HS-27A (cell line): ENCODE data around the gene FMN1.
"Not testable (repeated sequence)": the region's sequence is repeated elsewhere in the genome, so short reads cannot be mapped to it uniquely, and the experiment has no call there.

Experiments used
- DNase-seq: peaks from one replicate; pipeline ENCODE4 v3.0.0-alpha.2; 2012; ENCODE audit warnings: low read depth, missing footprints

The FMN1 gene

DNA sequence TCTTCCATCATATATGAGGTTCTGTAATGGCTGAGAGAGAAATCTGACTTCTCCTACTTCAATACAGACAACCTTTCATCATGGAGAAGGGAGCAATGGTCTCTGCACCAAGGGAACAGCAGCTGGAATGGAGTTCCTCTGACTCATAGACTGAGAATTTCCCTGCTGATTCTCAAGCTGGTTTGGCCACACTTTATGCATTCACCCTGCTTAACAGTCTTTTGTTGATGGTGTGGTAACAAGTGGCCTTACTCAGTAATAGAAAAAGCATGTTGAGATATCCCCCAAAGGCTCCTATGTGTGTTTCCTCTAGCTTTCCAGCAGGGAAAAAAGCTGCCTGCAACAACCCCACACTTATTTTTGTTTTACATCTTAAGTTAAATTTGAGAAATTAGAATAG lies 338.6 kb downstream of the FMN1 start:
- peak; percentile 91 for DNase-seq

DNA sequence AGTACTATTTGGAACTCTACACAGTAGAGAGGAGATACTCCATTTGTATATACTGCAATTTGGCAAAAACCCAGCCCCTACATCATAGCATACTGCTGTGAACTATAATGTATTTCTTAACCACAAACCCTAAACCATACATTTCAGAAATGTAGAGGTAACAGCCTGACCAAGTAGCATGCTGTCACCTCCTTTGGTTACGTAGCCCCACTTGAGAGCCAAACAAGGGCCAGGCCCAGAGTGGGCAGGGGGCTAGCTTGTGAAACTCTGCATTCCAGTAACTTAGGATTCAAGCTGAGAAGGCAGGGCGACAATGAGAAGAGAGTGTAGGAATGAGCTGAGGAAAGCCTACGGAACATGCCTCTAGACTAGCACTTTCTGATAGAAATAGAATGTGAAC lies 340.9 kb downstream of the FMN1 start:
- no peak for DNase-seq

DNA sequence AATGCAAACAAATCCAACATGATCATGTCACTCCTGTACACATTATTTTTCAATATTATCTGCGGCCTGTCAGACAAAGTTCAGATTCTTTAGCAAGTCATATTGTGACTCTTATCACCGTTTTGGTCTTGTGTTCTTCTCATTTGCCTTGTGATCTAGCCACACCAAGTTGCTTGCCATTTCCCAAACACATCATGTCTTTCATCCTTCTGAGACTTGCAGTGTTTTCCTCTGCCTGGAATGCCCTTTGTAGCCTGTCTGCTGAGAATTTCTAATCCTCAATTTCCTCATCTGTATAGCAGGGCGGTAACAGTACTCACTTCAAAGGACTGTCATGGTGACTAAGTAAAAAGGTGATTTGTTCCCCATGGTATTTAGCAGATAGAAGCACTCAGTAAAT lies 341.7 kb downstream of the FMN1 start:
- no peak for DNase-seq

DNA sequence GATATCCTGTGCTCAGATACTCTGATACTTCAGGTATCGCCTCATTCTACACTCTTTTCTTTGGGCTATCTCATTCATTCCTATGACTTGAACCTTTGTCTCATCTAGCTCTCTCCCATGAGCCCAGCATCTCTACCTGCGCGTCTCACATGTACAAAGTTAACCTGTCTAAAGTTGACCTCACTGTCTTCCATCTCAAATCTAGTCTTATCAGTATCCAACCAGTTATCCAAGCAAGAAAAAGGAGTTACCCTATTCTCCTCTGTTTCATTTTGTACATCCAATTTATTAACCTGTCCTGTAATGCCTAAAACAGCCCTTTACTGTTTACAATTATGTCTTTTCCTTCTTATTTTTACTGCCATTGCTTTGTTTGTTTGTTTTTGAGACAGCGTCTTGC lies 342.5 kb downstream of the FMN1 start:
- no peak for DNase-seq

DNA sequence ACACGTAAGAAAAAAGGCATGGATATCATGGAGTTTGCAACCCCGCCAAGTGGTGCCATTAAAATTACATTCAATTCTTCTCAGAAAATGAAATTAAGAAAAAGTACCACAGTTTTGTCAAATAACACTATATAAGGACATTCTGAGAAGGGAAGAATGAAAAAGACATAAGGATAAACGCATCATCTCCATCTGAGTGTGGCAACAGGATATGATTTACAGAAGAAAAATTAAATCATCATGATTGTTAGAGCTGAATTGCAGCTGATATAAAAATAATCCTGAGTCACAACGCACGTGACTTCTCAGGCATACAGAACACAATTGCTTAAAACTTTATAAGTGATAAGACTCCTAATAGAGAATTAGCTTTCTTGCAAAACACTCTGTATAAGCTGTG lies 342.9 kb downstream of the FMN1 start:
- DNase-seq = no peak

DNA sequence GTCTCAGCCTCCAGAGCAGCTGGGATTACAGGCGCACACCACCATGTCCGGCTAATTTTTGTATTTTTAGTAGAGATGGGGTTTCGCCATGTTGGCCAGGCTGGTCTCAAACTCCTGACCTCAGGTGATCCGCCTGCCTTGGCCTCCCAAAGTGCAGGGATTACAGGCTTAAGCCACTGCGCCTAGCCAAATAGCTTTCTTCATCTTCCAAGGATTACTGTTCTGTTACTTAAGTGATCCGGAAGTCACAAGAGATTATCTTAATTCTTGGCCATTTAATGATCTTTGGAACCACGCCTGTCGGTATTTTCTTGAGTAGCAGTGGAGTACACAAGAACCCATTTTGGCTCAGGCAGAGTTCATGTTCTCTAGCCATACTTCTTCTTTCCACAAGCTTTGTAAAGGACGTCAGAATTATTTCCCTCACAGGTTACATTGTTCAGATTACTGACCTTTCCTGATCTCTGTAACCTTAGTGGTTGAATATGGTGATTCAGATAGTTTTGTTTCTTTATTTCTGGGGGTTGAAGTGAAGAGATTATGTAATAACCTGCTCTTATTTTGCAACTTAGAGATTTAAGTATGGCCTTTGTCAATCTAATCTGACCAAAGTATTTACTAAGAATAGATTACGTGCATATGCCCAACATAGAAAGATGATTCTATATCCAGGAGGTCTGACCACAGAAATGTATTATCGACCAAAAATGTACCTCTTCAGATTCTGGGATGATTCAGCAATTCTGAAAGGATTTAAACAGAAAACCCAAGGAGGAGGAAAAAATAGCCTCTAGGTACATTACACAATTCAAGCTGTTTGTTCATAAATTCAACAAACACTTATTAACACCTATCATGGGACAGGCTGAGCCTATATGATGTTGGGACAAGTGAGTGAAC lies 344.5 kb downstream of the FMN1 start:
- DNase-seq = peak; percentile 76

DNA sequence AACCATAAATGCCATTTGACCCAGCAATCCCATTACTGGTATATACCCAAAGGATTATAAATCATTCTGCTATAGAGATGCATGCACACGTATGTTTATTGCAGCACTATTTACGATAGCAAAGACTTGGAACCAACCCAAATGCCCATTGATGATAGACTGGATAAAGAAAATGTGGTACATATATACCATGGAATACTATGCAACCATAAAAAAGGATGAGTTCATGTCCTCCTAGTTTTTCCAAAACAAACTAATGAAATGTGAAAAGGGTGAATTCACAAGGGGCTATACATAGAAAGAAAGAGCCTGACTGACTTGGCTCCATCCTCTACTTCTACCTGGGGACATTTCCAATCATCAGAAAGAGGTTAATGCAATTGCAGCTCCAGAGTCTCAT lies 347.8 kb downstream of the FMN1 start:
- DNase-seq = not testable (repeated sequence)

DNA sequence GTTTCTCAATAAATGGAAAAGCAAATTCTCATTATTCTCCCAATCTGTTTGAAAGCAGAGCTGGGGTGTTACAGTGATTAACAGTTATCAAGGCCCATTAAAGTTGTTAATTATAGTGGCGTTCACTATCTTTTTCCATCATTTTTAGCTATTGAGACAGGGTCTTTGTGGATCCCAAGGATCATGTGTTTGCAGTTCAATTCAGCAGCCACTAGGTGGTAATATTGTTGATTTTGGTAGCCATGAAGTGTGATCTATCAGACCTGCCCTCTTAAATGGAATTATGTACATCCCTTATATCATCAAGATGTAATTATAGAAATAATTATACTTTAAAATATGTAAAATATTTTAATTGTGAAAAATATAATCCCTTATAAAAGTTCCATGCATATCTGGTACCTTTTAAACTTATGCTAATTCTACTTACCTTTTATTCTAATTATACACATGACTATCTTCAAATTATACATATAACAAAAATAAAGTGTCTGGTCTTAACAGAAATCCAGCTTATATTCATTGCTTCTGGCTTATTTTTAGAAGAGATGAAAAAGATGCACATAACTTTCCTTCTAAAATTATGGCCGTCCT lies 350.3 kb downstream of the FMN1 start:
- no peak for DNase-seq

DNA sequence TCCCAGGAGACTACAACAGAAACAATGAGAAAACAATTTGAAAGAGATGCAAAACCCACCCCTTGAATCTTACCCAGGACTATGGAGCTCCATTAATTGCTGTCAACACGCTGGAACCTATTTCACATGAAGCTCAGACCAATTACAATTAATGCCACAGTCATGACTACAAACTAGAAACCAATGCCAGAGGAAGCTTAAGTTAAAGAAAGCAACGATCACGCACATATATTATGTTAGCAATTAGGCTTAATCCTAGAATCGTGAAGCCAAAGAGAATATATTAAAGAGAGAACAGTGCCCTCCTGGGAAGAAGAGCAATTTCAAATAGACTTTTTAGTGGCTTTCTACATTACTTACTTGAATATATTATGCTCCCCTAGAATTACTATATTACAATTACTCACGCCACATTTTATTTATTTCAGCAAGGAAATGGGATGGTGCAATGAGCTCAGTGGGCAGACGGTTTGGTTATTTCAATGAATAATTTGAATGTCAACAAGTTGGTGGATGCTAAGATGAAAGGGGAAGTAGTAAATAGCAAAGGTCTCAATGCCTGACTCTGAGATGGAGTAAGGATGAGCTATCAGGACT lies 351.2 kb downstream of the FMN1 start:
- no peak for DNase-seq

DNA sequence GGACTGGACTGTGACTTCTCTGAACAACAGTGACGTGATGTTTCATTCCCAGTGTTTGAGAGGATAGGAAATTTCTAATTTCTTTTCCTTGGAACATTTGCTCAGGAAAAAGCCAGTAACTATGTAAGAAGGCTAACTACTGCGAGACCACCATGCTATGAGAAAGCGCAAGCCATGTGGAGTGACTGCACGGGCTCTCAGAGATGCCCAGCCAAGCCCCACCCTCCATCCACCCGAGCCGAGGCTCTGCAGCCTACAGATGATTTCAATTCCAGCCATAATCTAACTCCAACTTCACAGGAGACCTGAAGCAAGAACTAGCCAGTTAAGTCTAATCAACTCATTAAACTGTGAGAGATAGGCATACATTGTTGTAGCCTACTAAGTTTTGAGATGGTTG lies 352.4 kb downstream of the FMN1 start:
- no peak for DNase-seq

DNA sequence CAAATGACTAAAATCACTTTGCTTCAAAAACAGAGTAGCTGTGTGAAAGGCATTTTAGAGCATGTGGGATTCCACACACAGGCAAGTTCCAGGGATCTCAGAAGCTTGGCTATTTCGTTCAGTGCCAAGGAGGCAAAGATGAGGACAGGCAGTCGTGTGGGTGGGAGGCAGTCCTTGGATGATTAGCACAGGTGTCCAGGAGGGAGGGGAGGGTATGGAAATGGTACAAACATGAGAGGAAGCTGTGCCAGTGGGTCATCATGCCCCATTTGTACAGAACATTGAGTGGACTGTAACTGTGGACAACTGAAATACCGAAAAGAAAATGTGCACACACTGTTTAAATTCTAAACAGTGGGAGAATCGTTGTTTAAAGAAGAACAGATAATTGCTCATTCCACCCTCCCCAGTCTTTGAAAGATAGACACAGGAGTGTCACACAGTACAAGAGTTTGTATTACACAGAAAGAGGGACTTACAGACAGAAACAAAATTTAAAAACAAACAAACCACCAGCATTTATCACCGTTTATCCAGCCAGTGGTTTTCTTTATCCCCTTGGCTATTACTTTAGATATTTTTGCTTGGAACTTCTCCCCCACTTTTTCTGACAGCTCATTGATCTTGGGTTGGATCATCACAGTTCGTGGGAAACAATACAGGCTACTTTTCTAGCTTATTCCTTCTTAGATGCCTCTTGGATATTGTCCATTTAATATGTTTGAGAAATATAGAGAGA lies 353.8 kb downstream of the FMN1 start:
- no peak for DNase-seq

DNA sequence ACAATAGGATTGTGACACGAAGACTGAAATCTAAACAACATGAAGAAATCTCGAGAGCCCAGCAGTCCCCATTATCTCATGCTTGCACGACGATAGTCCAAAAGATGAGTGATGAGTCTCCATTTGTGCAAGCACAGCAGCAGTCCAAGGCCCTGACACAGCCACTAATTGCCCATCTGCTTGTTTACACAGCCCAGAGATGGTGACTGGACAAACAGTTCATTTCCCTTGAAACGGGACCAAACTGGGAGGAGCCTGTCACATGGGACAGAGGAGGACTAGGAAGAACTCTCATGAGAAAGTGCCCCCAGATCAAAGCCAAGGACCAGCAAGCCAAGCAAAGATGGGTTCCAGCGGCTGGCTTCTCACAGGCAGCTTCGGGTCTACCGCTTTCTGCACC lies 355.7 kb downstream of the FMN1 start:
- DNase-seq = no peak

DNA sequence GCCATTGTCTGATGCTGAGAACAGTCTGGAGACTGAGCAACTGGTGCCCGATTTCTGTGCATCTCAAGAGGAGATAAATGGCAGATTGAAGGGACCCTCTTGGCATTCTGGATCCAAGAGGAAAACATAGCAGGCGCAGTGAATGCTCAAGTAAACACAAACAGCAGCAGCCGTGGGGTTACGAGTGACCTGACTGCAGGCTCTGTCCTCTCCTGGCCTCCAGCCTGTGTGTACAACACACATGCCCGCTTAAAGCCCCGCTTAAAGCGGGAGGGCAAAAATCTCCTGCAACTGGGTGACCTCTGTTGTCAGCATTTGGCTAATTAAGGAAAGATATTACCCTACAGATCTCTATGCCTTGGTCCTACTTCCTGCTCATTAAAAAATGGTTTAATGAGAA lies 356.2 kb downstream of the FMN1 start:
- DNase-seq = no peak

DNA sequence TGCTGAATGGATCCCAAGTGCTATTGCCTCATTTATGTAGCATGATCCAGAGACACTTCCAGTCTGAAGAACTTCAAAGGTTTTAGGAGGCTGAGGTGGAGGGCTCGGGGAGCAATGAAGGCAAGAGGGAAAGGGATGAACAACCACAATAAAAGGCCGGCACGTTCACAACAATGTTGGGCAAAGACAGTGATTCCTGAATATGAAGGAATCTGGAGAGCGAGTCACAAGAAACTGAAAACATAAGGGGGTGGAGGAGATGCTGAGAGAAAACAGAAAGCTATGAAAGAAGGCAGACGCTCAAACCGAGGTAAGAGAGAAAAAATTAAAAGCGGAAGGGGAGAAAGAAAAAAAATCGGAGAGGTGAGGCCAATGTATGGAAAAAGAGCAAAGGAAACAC lies 356.6 kb downstream of the FMN1 start:
- DNase-seq = no peak

DNA sequence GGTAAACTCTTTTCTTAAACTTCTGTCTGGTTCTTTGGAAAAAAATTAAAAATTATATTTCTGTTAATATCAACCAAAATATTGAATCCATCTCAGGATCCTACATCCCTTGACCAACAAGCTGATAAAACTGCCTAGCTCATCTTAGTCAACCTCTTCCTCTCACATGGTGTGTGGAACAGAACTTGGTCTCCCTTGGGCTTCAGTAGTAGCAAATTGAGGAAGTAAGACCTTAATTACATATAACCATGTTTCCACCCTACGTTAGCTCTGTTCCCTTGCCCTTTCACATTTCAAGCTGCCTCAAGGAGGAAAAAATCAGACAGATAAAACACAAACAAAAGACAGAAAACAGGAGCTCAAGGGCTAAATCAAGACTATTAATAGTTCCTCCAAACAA lies 360.4 kb downstream of the FMN1 start:
- no peak for DNase-seq

DNA sequence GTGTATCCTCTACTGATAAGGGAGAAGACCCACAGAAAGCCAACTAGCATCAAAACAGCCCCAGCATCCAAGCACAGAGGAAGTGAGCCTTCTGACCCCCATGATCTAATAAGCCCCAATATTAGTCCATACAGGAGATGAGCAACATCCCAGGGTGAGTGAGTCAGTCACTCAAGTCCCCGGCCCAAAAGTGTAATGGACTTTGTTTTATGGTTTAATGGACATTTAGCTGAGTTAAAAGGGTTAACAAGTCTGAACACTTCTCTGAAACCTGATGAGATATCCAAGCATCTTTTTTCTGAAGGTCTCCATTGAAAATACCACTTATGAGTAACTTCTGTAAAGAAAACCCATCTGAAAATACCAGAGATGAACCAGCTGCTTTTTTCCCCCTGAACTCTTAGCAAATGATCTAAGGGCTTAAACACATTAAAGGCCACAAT lies 361.1 kb downstream of the FMN1 start:
- DNase-seq = no peak

DNA sequence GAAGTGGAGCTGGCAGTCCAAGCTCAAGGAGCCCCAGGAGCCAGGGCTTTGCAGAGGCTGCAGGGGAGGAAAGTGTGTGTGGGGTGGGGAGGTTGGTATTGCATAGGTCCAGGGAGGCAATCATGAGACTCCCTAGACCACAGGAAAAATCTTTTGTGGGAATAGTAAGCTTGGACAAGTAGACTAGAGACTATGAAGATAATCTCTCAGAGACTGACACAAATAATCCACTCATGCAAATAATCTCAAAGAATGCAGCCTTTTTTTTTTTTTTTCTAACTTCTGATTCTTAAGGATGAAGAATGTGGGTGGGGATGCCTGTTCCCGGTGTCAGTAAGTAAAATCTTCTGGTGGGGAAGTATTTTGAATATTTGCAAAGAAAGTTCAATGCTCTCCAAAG lies 363.0 kb downstream of the FMN1 start:
- DNase-seq = no peak

DNA sequence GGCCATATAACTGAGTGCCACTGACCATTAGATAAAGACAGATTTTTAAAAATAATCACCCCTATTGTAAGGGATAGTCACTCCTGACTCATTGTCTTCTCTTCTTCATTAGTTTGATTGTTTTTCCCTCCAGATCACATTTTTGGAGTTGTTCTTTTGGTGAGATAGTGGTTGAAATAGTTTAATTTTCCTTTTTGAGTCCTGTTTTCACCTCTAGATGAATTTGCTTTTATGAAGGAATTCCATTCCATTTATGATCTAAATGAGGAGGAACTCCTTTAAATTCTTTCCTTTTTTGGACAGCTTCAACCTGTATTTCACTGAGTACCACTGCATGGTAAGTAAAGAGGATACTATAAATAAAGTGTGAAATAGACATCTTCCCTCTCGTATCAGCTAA lies 364.3 kb downstream of the FMN1 start:
- no peak for DNase-seq

DNA sequence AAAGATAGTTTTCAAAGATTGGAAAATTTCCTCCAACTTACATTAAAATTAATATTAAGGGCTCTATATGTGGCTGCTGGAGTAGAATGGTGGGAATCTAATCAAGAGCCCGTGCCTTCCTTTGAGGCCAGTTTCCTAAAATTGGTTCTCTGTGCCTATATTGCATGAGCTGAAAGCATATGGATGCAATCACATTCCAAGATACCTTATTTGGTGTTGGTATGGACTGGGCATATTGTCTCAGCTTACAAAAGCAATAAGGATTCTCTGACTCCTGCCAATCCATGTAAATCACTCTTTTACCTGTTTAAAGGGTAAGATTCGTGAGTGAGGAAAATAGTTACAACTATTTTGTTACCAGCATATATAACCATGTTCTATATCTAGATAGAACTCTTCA lies 365.1 kb downstream of the FMN1 start:
- DNase-seq = no peak

DNA sequence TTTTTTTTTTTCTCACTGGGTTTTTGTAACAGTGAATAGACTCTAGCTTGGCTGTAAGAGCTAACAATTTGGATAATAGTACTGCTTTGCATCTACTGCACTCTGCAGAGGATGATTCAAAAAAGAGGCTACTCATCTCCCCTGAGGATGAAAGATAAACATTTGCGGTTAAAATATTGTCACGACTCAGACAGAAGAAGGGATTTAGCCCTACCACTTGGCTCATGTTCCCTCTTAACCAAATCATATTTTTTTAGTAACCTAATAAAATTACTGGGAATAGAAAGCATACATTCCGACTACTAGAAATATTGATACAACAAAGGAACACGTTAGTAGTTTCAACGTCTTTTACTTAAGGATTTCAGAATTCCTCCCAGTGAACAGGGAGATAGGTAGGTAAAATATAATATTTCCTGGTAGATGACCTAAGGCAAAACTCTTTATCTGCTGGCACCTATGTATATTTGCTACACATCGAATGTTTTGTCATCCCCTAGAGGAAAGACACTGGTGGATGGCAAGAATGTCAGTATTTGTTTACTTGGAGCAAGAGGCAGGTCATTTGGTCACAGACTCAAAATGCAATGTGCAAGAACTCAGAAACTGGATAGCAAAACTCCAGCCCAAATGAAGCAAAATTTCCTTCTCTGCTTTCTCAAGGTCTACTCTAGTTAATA lies 365.9 kb downstream of the FMN1 start:
- DNase-seq = peak; percentile 81

DNA sequence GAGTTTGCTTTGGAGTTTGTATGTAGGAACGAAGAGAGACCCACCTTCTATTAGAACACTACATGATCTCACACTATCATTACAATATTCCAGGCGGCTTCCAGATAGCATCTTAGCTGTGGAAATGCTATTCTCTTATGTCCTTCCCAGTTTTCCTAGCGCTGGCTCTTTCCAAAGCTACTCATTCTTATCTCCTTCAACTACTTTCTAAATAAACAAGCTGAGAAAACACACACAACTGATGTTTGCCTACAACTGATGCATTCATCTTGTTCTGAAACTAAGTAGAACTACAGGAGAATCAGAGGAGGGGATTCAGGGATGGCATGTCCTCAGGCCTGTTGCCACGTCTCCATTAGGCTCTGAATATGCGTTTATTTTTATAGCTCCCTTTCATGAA lies 367.8 kb downstream of the FMN1 start:
- no peak for DNase-seq

DNA sequence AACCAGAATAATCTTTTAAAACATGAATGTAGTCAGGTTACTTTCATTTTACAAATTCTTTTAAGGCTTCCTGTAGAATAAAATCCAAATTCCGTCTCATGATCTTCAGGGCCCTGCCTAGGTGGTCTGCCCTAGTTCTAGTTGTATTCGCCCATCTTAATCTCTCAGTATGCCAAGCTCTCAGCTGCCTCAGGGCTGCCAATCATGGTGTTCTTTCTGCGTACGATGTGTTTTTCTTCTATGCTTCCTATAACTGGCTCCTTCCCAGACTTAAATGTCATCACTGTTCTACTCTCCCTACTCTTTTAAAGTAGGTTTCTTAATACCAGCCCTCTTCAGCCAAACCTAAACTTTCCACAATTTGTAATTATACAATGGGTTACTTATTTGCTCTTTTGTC lies 369.3 kb downstream of the FMN1 start:
- no peak for DNase-seq
